Endothelial cell of umbilical vein (primary cell): Measurements from ENCODE around the gene BAD.

ENCODE experiments used
- CTCF ChIP-seq, 2 donors: IDR thresholded peaks; 1 replicate in 1 of 2; 2 replicates in 1 of 2; pipeline ENCODE4 v1.5.1; 2011; ENCODE audit warnings: low read length in 2 of 2, mild to moderate bottlenecking in 2 of 2, moderate library complexity in 2 of 2, control low read depth in 1 of 2, inconsistent platforms in 1 of 2, low read depth in 1 of 2; ENCODE audit not compliant: insufficient read depth in 1 of 2; ENCODE audit errors: extremely low read depth in 1 of 2
- MYC ChIP-seq: IDR thresholded peaks from one replicate; pipeline ENCODE4 v1.6.1; 2011; ENCODE audit warnings: mild to moderate bottlenecking, low read depth, low read length
- POLR2A ChIP-seq: IDR thresholded peaks from 2 replicates; pipeline ENCODE4 v1.6.1; 2012; ENCODE audit warnings: low read depth, mild to moderate bottlenecking, control low read depth, low read length

- TF ChIP-seq POLR2A: no peak
- no peak for TF ChIP-seq CTCF (IDR thresholded peaks at IDR 0.05; ENCODE audit: extremely low read depth in 1 of 2, insufficient read depth in 1 of 2, low read depth in 1 of 2, low read length in 2 of 2)
- no peak for TF ChIP-seq MYC
Measured at GRCh38 chr11:64253481-64253880, 31.0 kb downstream of the BAD start.
